Stimulated activated CD4-positive, alpha-beta T cell treated with anti-CD3 and anti-CD28 coated beads, TNF-alpha, amount 100 ng/mL, for 48 hours (primary cell): ENCODE data around the gene WDR20.
A peak's percentile ranks its signal among the peaks of the same experiment; 100 is the strongest.
"Not testable (repeated sequence)": the region's sequence is repeated elsewhere in the genome, so short reads cannot be mapped to it uniquely, and the experiment has no call there.

ENCODE experiments used
- DNase-seq, 3 donors: peaks; one replicate each; pipeline ENCODE4 v3.0.0-alpha.2; 2020; ENCODE audit warnings: low read depth in 3 of 3

WDR20 gene

GRCh38 chr14:102139286-102140026 is at the start of gene WDR20:
TSS of gene WDR20 (plus strand) at chr14:102139897. CDS start at chr14:102139924, 27 bp downstream.
- peak; percentile 99 for DNase-seq

GRCh38 chr14:102090713-102091112 is 49.0 kb upstream of the WDR20 start:
- DNase-seq: no peak

DNA sequence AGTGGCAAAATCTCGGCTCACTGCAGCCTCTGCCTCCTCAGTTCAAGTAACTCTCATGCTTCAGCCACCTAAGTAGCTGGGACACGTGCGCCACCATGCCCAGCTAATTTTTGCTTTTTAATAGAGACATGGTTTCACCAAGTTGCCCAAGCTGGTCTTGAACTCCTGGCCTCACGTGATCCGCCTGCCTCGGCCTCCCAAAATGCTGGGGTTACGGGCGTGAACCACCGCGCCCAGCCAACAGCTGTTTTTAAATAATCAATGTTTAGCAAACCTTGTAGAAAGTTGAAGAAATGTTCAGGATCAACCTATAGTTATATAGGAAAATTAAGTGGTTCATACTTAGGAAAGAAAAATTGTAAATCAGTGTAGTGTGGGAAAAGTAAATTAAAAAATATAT is 46.9 kb upstream of the WDR20 start:
- DNase-seq: no peak

GRCh38 chr14:102094101-102094500 is 45.6 kb upstream of the WDR20 start:
- no peak for DNase-seq

GRCh38 chr14:102095231-102095870 is 44.3 kb upstream of the WDR20 start:
- no peak for DNase-seq

DNA sequence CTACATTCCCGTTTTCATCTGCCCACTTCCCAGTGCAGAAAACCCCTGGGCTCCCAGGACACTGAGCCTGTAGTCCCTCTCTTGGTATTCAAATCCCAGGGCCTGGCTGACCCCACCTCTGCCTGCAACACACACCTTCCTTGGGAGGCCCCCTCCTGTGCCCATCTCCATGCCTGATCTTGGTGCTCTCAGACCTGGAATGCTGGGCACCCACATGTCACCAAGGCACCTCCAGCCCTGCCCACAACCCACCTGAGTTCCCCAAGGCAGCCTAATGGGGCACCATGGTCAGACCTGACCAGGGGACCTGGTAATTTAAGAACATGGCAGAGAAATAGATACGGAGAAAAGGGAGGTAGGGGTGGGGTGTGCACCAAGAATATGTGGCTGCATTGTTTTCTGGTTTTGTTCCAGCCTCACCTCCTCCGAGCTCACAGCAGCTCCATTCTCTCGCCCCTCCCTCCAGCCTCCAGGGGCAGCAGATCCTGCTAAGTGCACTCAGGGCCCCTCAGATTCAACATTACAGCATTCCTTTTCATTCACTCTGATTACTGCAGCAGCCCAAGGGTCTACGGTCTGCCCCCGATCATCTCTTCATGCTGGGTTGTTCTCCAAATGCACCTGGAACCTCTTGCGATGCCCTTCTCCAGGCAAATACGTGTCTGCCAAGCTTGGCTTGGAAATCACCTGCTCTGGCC is 43.7 kb upstream of the WDR20 start:
- no peak for DNase-seq

DNA sequence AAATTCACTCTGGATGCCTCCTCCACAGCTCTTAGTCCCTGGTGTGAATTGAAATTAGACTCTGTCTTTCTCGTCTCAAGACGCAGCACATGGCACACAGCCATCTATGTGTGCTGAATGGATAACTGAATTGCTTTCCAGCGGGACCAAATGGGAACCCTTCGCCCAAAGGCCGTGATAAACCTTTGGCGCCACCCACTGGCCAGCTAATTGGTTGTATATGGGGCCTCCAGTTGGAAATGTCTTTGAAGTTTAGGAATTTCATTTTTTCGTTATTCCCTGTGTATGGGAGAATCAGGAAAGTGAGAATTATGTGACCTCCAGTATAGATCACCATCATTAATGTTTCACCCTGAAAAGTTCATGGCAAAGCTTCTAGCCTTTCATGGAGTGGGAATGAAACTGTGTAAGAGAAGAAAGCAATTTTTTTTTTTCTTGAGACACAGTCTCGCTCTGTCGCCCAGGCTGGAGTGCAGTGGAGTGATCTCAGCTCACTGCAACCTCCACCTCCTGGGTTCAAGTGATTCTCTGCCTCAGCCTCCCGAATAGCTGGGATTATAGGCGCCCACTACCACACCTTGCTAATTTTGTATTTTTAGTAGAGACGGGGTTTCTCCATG is 43.0 kb upstream of the WDR20 start:
- DNase-seq: peak in 2 of 3 donors; percentile 50 to 71

- DNase-seq: no peak
Measured at GRCh38 chr14:102097441-102098135, 42.1 kb upstream of the WDR20 start.

DNA sequence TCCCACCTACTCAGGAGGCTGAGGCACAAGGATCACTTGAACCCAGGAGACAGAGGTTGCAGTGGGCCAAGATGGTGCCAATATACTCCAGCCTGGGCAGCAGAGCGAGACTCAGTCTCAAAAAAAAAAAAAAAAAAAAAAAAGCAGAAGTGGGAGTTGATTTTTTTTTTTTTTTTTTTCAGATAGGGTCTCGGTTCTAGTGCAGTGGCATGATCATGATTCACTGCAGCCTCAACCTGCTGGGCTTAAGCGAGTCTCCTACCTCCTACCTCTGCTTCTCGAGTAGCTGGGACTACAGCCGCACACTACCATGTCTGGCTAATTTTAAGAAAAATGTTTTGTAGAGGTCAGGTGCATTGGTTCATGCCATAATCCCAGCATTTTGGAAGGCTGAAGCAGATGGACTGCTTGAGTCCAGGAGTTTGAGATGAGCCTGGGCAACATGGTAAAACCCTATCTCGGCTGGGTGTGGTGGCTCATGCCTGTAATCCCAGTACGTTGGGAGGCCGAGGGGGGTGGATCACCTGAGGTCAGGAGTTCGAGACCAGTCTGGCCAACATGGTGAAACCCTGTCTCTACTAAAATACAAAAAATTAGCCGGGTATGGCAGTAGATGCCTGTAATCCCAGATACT is 36.5 kb upstream of the WDR20 start:
- no peak for DNase-seq

DNA sequence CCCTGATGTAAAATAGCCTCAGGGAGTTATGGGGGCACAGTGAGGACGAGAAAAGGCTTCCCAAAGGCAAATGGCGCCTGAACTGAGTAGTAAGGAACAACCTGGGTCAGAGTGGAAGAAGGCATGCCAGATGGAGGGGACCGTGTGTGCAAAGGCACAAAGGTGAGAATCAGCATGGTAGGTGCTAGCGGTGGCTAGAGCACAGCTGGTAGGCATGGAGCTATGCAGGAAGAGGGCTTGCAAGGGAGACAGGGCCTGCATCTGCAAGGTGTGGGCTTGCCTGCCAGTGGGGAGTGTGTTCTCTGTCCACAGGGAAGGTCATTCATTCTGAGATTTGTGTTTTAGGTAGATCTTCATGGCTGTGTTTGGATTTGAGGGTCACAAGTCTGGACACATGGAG is 34.3 kb upstream of the WDR20 start:
- DNase-seq: no peak

DNA sequence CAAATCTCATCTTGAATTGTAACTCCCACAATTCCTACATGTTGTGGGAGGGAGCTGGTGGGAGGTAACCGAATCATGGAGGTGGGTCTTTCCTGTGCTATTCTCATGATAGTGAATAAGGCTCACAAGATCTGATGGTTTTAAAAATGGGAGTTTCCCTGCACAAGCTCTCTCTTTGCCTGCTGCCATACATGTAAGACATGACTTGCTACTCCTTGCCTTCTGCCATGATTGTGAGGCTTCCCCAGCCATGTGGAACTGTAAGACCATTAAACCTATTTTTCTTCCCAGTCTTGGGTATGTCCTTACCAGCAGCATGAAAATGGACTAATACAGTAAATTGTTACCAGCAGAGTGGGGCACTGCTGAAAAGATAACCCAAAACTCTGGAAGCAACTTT is 30.4 kb upstream of the WDR20 start:
- DNase-seq: not testable (repeated sequence)

DNA sequence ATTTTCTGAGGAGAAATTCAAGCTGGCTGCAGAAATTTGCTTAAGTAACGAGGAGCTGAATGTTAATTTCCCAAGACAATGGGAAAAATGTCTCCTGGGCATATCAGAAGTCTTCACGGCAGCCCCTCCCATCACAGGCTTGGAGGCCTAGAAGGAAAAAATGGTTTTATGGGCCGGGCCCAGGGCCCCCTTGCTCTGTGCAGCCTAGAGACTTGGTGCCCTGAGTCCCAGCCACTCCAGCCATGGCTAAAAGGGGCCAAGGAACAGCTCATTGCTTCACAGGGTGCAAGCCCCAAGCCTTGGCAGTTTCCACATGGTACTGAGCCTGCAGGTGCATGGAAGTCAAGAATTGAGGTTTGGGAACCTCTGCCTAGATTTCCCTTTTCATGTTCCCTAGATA is 28.6 kb upstream of the WDR20 start:
- DNase-seq: no peak

DNA sequence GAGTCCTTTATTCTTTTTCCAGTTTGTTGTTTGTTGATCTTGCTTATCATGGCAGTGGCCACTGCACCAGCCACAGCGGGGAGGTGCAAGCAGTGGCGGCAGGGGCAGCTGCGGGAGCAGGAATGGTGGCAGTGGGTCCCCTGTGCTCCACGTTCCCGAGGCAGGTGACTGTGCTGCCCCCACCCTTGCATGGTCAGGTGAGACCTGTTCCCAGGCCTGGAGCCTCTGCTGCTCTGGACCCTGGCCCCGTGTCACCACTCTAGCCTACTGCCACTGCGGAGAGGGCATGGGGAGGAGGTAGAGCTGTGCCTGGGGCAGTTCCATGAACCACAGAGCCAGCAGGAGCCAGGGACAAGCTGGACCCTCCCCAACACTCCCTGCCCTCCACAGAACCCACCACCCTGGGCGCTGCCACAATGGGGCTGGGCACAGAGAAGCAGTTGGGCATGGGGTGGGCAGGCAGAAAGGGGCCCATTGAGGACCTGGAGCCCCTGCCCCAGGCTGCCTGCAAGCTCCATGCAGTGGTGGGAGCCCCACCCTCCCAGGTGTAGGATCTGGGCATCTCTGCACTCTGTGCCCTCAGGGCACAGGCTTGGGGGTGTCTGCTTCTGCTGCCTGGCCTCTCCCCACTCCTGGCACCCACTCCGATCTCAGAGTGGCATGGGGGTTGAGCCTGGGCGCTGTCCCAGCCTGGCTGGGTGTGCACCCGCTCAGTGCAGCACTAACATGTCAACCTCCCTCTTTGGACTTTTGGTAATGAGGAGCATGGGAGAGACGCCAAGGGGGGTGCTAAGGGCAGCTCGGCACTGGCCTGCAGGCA is 23.1 kb upstream of the WDR20 start:
- no peak for DNase-seq

DNA sequence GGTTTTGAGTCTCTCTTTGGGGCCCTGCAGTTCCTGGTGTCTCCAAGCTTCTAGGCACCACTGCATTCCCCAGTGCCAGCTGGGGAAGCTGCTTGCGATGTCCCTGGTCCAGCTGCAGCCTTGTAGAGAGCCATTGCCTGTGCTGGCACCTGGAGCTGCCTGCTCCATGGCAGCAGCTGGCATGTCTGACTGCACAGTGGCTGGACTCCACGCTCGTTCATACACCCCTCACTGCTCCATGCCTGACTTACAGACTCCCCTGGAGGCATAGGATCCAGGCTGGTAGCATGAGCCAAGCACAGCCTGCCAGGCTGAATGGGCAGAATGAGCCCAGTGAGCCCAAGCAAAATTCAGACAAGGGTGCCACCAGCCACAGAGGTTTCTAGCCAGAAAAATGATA is 21.8 kb upstream of the WDR20 start:
- no peak for DNase-seq

GRCh38 chr14:102120888-102121287 is 18.8 kb upstream of the WDR20 start:
- DNase-seq: no peak

GRCh38 chr14:102121567-102121966 is 18.1 kb upstream of the WDR20 start:
- DNase-seq: no peak

DNA sequence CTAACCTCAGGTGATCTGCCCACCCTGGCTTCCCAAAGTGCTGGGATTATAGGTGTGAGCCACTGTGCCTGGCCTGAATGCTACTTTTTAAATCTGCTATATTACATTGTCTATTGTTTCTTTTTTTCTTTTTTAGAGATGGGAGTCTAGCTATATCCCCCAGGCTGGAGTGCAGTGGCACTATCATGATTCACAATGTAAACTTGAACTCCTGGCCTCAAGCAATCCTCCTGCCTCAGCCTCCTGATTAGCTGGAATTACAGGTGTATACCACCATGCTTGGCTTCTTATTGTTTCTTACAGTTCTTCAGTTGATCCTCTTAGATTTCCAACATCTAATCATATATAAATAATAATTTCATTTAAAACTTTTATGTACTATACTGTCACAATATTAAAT is 15.3 kb upstream of the WDR20 start:
- DNase-seq: no peak

GRCh38 chr14:102125546-102125945 is 14.2 kb upstream of the WDR20 start:
- no peak for DNase-seq

DNA sequence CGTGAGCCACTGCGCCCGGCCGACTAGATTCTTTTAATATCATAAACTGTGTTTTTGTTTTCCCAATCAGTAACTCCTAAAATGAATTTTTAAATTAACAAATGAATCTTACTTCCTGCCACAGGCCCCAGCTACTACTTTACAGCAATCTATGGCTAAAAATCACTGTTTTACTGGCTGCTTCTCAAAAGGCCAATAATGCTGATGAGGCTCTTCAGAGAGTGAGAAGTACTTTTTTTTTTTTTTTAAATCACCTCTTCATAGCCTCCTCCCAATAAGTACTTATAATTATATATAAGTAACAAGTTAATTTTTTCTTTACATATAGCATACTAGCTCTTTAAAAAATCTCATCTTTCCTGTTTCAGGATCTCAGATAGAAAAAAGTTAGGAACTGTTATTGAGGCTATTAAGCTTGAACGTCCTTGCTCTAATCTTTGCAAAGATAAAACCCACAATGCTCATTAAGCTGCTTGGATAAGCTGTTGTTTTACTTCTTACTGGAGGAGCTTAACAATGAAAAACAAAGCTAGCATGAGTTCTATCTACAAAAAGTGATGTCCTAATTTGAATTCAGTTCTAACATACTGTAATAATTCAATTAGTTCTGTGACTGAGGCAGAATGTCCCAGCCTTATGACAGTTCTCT is 12.8 kb upstream of the WDR20 start:
- DNase-seq: no peak

GRCh38 chr14:102131741-102132140 is 8.0 kb upstream of the WDR20 start:
- DNase-seq: no peak
